AG04450 (cell line): ENCODE data around the gene DSCAML1. TPM values are rescaled to one million over a fixed set of nuclear protein-coding genes. Genes with fewer than 3 reads are reported as not detected.

Experiments
- CTCF ChIA-PET: fragments of 300-600, 350-600 bp; formaldehyde crosslinking; extraction: SDS; loops from one replicate; lab custom pipeline; 2022; ENCODE audit warnings: antibody characterized with exemption, inconsistent platforms; lab: Charles Lee
- POLR2A ChIA-PET: fragments of 350-600 bp; formaldehyde crosslinking; extraction: SDS; loops from one replicate; lab custom pipeline; 2021; ENCODE audit warnings: antibody characterized with exemption, inconsistent platforms; lab: Yijun Ruan, JAX
- DNase-seq: peaks from one replicate; pipeline ENCODE4 v3.0.0-alpha.2; 2011; ENCODE audit warnings: low read depth, low spot score
- H3K27ac ChIP-seq: one replicate; pipeline ENCODE4 v1.5.1; 2012; ENCODE audit warnings: low read depth, low read length, control low read depth
- H3K27me3 ChIP-seq: one replicate; pipeline ENCODE4 v1.6.0; 2012; ENCODE audit warnings: low read length; ENCODE audit not compliant: control insufficient read depth, insufficient read depth
- H3K4me3 ChIP-seq: 2 replicates; pipeline ENCODE4 v1.5.1; 2011; ENCODE audit warnings: mild to moderate bottlenecking, low read depth, low read length, control low read depth
- H3K9me3 ChIP-seq: 2 replicates; pipeline ENCODE4 v1.5.1; 2012; ENCODE audit warnings: low read length; ENCODE audit not compliant: control insufficient read depth, insufficient read depth
- polyA plus RNA-seq: library from polyadenylated mRNA; depleted of rRNA; stranded (reverse); fragments of >200 nt; gene quantifications from 2 replicates; pipeline ENCODE4 v1.2.3, GENCODE V29; 2011
- TF ChIP-seq, protein P1 (sequence below): IDR thresholded peaks from 2 replicates; pipeline ENCODE4 v1.5.1; 2011; ENCODE audit warnings: low read depth, low read length, control low read depth, inconsistent platforms

Gene DSCAML1
- polyA plus RNA-seq, 1 experiment = not detected

DNA sequence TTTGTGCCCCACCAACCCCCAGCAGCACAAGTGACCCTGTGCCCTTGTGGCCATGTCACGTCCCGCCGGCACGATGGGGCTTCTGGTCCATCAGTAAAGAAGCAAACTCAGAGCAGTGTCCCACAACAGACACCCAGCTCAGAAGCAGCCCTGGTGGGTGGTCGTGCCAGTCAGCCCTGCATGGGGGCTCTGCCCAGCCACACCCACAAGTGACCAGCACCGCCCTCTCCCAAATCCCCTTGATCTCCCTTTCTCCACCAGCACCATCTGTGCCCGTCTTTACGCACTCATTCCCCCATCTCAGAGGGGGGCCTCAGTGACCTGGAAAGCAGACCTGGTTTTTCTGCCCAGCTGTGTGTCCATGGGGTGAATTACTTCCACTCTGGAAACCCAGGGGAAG, 149.1 kb downstream of the DSCAML1 start:
- Histone ChIP-seq H3K9me3 (no peaks in the 10 kb centered on the region; the same call in 1 of the 2 replicates), H3K4me3 (no peak overlapping the region), H3K27me3 (peaks cover 25% of the 10 kb centered on the region), H3K27ac (no peak overlapping the region)
- no peak for DNase-seq
- ChIA-PET POLR2A (no interaction called here), CTCF (no interaction called here)
- TF ChIP-seq, protein P1, sequence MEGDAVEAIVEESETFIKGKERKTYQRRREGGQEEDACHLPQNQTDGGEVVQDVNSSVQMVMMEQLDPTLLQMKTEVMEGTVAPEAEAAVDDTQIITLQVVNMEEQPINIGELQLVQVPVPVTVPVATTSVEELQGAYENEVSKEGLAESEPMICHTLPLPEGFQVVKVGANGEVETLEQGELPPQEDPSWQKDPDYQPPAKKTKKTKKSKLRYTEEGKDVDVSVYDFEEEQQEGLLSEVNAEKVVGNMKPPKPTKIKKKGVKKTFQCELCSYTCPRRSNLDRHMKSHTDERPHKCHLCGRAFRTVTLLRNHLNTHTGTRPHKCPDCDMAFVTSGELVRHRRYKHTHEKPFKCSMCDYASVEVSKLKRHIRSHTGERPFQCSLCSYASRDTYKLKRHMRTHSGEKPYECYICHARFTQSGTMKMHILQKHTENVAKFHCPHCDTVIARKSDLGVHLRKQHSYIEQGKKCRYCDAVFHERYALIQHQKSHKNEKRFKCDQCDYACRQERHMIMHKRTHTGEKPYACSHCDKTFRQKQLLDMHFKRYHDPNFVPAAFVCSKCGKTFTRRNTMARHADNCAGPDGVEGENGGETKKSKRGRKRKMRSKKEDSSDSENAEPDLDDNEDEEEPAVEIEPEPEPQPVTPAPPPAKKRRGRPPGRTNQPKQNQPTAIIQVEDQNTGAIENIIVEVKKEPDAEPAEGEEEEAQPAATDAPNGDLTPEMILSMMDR = no peak

DNA sequence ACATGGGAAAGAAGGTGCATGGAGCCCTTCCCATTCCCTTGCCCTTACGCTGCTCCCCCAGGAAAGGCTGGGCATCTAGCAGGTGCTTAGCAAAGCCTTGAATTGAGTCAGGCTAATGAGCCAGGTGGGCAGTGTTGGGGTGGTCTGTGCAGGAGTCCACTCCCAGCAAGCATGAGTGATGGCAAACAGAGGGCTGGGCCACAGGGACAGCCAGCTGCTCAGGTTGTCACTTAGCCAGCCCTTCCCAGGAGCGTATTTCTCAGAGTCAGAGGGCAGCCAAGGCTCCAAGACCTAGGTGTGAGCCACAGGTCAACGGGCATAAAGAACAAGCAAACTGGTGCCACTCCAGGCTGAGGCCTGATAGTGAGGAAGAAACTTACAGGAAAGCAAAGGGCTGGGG, 149.8 kb downstream of the DSCAML1 start:
- CTCF ChIA-PET = no interaction called here
- DNase-seq = no peak
- TF ChIP-seq, protein P1 = no peak
- Histone ChIP-seq H3K9me3 (no peaks in the 10 kb centered on the region; the same call in 1 of the 2 replicates), H3K27me3 (peaks cover 28% of the 10 kb centered on the region), H3K4me3 (no peak overlapping the region), H3K27ac (no peak overlapping the region)
- POLR2A ChIA-PET = no interaction called here

DNA sequence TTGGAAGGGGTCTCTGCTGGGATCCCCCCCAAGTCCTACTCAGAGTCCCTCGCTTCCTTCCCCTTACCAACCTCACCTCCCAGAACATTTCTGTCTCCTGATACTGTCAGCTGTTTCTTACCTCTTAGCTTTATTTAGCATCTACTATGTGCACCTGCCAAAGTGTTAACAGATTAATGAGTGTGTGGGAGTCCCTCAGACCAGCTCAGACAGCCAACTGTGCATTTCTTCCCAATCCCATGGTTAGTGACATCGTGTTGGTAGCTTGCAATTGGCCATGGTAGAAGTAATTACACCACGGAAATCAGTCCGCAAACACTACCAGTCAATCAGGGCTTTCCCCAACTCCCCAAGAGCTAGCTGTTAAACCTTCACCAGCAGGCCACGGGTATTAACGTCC, 150.6 kb downstream of the DSCAML1 start:
- no peak overlapping the region for H3K27ac ChIP-seq
- ChIA-PET POLR2A (no interaction called here), CTCF (no interaction called here)
- peaks cover 25% of the 10 kb centered on the region for H3K27me3 ChIP-seq
- no peak overlapping the region for H3K4me3 ChIP-seq
- H3K9me3 ChIP-seq = no peaks in the 10 kb centered on the region; the same call in 1 of the 2 replicates
- no peak for DNase-seq
- TF ChIP-seq, protein P1 = no peak

DNA sequence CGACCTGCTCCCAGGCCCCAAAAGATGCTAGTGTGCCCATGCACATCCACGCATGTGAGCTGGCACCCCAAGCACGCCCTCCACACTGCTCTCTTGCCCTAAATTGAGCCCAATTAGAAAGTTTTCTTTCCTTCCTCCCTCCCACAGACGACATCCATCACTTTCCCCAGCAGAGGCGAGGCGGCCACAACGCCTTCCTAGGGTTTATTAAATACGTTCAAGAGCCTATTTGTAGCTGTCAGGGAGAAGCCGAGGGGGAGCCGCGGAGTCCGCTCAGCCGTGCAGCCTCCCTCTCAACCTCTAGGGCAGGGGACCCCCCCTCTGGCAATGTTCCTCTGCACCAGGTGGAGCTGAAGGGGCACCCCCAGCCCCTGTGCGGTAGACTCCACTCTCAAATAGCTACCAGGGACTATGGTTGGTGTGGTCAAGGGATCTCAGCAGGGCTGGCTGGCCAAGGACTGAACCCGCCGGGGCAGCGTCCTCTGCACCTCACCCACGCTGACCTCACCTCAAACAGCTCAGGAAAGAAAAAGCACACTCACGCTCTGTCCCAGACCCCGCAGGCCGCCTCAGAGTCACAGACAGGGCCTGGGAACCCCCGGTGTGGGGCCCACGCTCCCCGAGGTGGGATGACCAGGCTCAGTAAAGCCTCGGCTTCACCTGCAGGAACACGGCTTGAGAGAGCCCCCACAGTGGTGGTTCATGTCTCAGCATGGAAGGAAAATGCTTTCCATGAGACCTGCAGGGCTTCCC, 152.4 kb downstream of the DSCAML1 start:
- Histone ChIP-seq H3K27ac (no peak overlapping the region), H3K9me3 (no peaks in the 10 kb centered on the region; the same call in 1 of the 2 replicates), H3K27me3 (peaks cover 27% of the 10 kb centered on the region), H3K4me3 (no peak overlapping the region)
- ChIA-PET CTCF (no interaction called here), POLR2A (no interaction called here)
- TF ChIP-seq, protein P1 = no peak
- DNase-seq = no peak

DNA sequence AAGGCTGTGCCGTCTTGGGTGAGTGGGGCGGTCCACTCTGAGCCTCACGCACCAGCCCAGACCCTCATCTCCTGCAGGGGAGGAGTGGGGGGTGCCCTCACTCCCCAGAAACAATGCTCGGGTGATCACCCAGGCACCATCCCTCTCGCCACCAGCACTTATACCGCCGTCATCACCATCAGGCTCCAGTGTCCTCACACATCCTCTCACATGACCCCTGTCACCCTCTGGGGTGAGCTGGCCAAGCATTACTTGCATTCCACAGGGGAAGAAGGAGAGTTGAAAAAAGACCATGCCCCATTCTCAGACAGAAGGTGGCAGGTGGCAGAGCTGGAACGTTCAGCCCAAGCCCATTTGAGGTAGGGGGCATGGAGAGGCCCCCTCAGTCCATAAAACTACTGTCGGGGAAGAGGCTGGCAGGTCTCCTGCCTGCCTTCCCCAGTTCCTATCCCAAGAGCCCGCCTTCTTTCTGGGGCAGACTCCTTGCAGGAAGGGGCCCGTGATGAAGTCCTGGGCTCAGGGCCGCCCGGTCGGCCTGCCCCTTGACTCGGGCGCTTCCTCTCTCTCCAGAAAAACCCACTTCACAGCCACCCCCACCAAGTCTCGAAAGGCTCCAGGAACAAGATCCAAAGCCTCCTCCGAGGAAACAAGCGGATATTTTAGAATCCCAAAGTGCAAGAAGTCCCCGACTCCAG, 153.3 kb downstream of the DSCAML1 start:
- ChIA-PET CTCF (interaction anchor here (1.4 kb wide), 1 partner anchor 22 kb away, joined by 5 read pairs; no protein-coding TSS in a partner anchor), POLR2A (no interaction called here)
- Histone ChIP-seq H3K4me3 (no peak overlapping the region), H3K27me3 (peaks cover 27% of the 10 kb centered on the region), H3K9me3 (no peaks in the 10 kb centered on the region; the same call in 1 of the 2 replicates), H3K27ac (no peak overlapping the region)
- TF ChIP-seq, protein P1 = no peak
- no peak for DNase-seq
